ENCODE data around the gene B3GNT7.

Gene B3GNT7

GRCh38 chr2:231364961-231365810 lies 30.3 kb upstream of the B3GNT7 start:
- no peak overlapping the region for H3K4me3 ChIP-seq (ENCODE audit: low read depth, low read length)
- no peak for TF ChIP-seq CTCF (IDR thresholded peaks at IDR 0.05; ENCODE audit: borderline replicate concordance, insufficient read depth, low read depth, low read length)

- no peak overlapping the region for H3K4me3 ChIP-seq (ENCODE audit: low read depth, low read length)
- TF ChIP-seq CTCF (IDR thresholded peaks at IDR 0.05; ENCODE audit: borderline replicate concordance, insufficient read depth, low read depth, low read length), result no peak
These were observed 28.3 kb upstream of the B3GNT7 start for GRCh38 chr2:231367178-231367577.

- H3K4me3 ChIP-seq (ENCODE audit: low read depth, low read length), result no peak overlapping the region
- TF ChIP-seq CTCF (IDR thresholded peaks at IDR 0.05; ENCODE audit: borderline replicate concordance, insufficient read depth, low read depth, low read length), result no peak
These were observed 25.7 kb upstream of the B3GNT7 start for GRCh38 chr2:231369580-231370428.

GRCh38 chr2:231370429-231370748 lies 25.1 kb upstream of the B3GNT7 start:
- no peak overlapping the region for H3K4me3 ChIP-seq (ENCODE audit: low read depth, low read length)
- no peak for TF ChIP-seq CTCF (IDR thresholded peaks at IDR 0.05; ENCODE audit: borderline replicate concordance, insufficient read depth, low read depth, low read length)

GRCh38 chr2:231370749-231371429 lies 24.6 kb upstream of the B3GNT7 start:
- no peak overlapping the region for H3K4me3 ChIP-seq (ENCODE audit: low read depth, low read length)
- TF ChIP-seq CTCF (IDR thresholded peaks at IDR 0.05; ENCODE audit: borderline replicate concordance, insufficient read depth, low read depth, low read length), result no peak

- TF ChIP-seq CTCF (IDR thresholded peaks at IDR 0.05; ENCODE audit: borderline replicate concordance, insufficient read depth, low read depth, low read length), result no peak
These were observed 24.0 kb upstream of the B3GNT7 start for GRCh38 chr2:231371430-231372054.

More at GRCh38 chr2:231371430-231372054, 24.0 kb upstream of the B3GNT7 start:
- no peak overlapping the region for H3K4me3 ChIP-seq (ENCODE audit: low read depth, low read length)

All from GM12875 (cell line).